Measurements from ENCODE around the gene GHR.

- TF ChIP-seq CTCF (IDR thresholded peaks at IDR 0.05) (no peak), EP300 (IDR thresholded peaks at IDR 0.05) (no peak), POLR2AphosphoS5 (IDR thresholded peaks at IDR 0.05) (no peak), POLR2A (IDR thresholded peaks at IDR 0.05) (no peak)
Observed at GRCh38 chr5:42621662-42622061, 198.4 kb downstream of the GHR start.

All from suprapubic skin (tissue), 4 donors.